ENCODE measurements around the gene DISP3. TPM values are rescaled to one million over a fixed set of nuclear protein-coding genes. Genes with fewer than 3 reads are reported as not detected.

Gene DISP3
- total and polyA plus RNA-seq, 2 of the 13 experiments (the other 11 are each of a cell fraction or from before 2014, with no cell fraction given), result 0.08 to 0.13 TPM

GRCh38 chr1:11478571-11479374, at the start of gene DISP3 (continued):
- TF ChIP-seq PBX2 (CRISPR knock-in tag; IDR thresholded peaks at IDR 0.05) (no peak), SIX1 (CRISPR knock-in tag; IDR thresholded peaks at IDR 0.05; ENCODE audit: borderline replicate concordance) (no peak), KIAA2018 (CRISPR knock-in tag; IDR thresholded peaks at IDR 0.05; ENCODE audit: borderline replicate concordance) (no peak), ONECUT2 (CRISPR knock-in tag; IDR thresholded peaks at IDR 0.05) (no peak), MYNN (CRISPR knock-in tag; IDR thresholded peaks at IDR 0.05; ENCODE audit: low read depth) (no peak), DDIT3 (CRISPR knock-in tag; IDR thresholded peaks at IDR 0.05) (no peak), ZBTB10 (CRISPR knock-in tag; IDR thresholded peaks at IDR 0.05; ENCODE audit: borderline replicate concordance) (no peak), KLF15 (CRISPR knock-in tag; IDR thresholded peaks at IDR 0.05; ENCODE audit: borderline replicate concordance) (no peak), THAP7 (CRISPR knock-in tag; IDR thresholded peaks at IDR 0.05) (no peak), MXD4 (CRISPR knock-in tag; IDR thresholded peaks at IDR 0.05) (no peak), MBD4 (IDR thresholded peaks at IDR 0.05; ENCODE audit: borderline replicate concordance, low read length) (no peak), BHLHE40 (IDR thresholded peaks at IDR 0.05; ENCODE audit: low read length) (peak; percentile 94), MAZ (IDR thresholded peaks at IDR 0.05; ENCODE audit: borderline replicate concordance, low read depth, low read length) (peak; percentile 55; the same call in 1 of the 2 replicates), MAZ (CRISPR knock-in tag; IDR thresholded peaks at IDR 0.05; ENCODE audit: low read depth) (peak; percentile 86), ZNF136 (CRISPR knock-in tag; IDR thresholded peaks at IDR 0.05; ENCODE audit: low read depth) (no peak), ADNP (CRISPR knock-in tag; IDR thresholded peaks at IDR 0.05) (no peak)

All from HepG2 (cell line).